ENCODE measurements around the gene PBX3. TPM values are rescaled to one million over a fixed set of nuclear protein-coding genes. Genes with fewer than 3 reads are reported as not detected.

Gene PBX3
- total RNA-seq, 1 experiment from 2014 or later = 46.0 TPM

DNA sequence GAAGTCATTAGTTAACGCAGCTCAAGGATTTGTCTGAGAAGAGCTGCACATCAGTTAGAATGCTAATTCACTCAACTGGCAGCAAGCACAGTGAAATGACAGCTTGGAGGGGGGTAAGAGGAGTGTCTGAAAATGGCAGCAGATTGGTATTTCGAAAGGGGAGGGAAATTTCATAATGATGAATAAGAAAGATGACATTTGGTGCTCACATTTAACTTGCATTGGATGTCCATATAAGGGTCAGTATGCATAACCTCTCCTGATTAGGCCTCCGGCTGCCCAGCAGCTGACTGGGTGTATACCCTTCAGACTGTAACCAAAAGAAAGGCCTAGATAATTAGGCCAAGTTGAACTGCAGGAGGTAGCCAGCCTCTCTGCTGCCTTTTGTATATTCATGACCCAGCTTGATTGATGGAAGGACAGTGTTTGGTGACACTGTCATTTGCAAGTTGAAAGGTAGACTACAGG lies 131.0 kb downstream of the PBX3 start:
- H3K4me3 Mint-ChIP-seq = no peak overlapping the region
- H3K79me1 ChIP-seq (ENCODE audit: insufficient read depth, low read depth, low read length, poor library complexity, severe bottlenecking) = no peaks in the 10 kb centered on the region
- H3K23ac ChIP-seq (ENCODE audit: insufficient read length, low read depth, low read length) = no peak overlapping the region
- no peaks in the 10 kb centered on the region for H3K27me3 ChIP-seq (ENCODE audit: insufficient read depth, low read length)
- TF ChIP-seq, protein P1, sequence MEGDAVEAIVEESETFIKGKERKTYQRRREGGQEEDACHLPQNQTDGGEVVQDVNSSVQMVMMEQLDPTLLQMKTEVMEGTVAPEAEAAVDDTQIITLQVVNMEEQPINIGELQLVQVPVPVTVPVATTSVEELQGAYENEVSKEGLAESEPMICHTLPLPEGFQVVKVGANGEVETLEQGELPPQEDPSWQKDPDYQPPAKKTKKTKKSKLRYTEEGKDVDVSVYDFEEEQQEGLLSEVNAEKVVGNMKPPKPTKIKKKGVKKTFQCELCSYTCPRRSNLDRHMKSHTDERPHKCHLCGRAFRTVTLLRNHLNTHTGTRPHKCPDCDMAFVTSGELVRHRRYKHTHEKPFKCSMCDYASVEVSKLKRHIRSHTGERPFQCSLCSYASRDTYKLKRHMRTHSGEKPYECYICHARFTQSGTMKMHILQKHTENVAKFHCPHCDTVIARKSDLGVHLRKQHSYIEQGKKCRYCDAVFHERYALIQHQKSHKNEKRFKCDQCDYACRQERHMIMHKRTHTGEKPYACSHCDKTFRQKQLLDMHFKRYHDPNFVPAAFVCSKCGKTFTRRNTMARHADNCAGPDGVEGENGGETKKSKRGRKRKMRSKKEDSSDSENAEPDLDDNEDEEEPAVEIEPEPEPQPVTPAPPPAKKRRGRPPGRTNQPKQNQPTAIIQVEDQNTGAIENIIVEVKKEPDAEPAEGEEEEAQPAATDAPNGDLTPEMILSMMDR (conservative IDR thresholded peaks at IDR 0.05) = no peak
- no peak overlapping the region for H3K4me2 ChIP-seq (ENCODE audit: insufficient read depth, insufficient read length, low read length)
- no peak overlapping the region for H3K27ac ChIP-seq (ENCODE audit: insufficient read length, low read depth, low read length)
- H3K27ac Mint-ChIP-seq = peak overlapping the region in 1 of 3 experiments; percentile 26; a peak in 2 of 7 replicates
- H2AK5ac ChIP-seq (ENCODE audit: insufficient read length, low read length) = no peak overlapping the region
- H2AFZ ChIP-seq (ENCODE audit: low read length) = no peak overlapping the region
- H3K9me3 Mint-ChIP-seq = no peaks in the 10 kb centered on the region
- H3K36me3 Mint-ChIP-seq (ENCODE audit: insufficient read depth in 1 of 3, low read depth in 3 of 3) = no peaks in the 10 kb centered on the region; a peak in 1 of 7 replicates
- H2BK12ac ChIP-seq (ENCODE audit: insufficient read length, low read depth, low read length) = no peak overlapping the region
- H3K27me3 Mint-ChIP-seq (ENCODE audit: low read depth) = no peaks in the 10 kb centered on the region
- H3K9me3 ChIP-seq (ENCODE audit: control insufficient read depth, low read depth, low read length) = no peaks in the 10 kb centered on the region
- DNase-seq = no peak
- H3T11ph ChIP-seq (ENCODE audit: low read length) = no peak overlapping the region
- no peaks in the 10 kb centered on the region for H4K20me1 ChIP-seq (ENCODE audit: control insufficient read depth, insufficient read depth, insufficient read length)
- no peak overlapping the region for H3K9ac ChIP-seq (ENCODE audit: extremely low read depth, insufficient read length, low read length)
- no peak overlapping the region for H2BK120ac ChIP-seq (ENCODE audit: low read depth, low read length, poor library complexity, severe bottlenecking)
- H3K4ac ChIP-seq (ENCODE audit: low read depth, low read length) = no peak overlapping the region
- H4K8ac ChIP-seq (replicated peaks; ENCODE audit: insufficient read length, low read depth, low read length) = no peak overlapping the region
- peaks cover 6% of the 10 kb centered on the region; the same call in 1 of the 2 replicates for H3K4me1 ChIP-seq (ENCODE audit: insufficient read depth, low read length)
- H2BK15ac ChIP-seq (ENCODE audit: low read depth, low read length) = no peak overlapping the region
- H2BK20ac ChIP-seq (ENCODE audit: low read depth, low read length, poor library complexity, severe bottlenecking) = no peak overlapping the region
- H3K14ac ChIP-seq (ENCODE audit: insufficient read depth, low read length) = no peak overlapping the region
- H3K18ac ChIP-seq (ENCODE audit: insufficient read length, low read depth, low read length) = no peak overlapping the region
- WGBS (ENCODE audit: extremely low coverage, insufficient read length, low lambda C conversion rate) = no CpG with 5 or more reads among the region's 3 CpGs
- peaks cover 26 to 28% of the 10 kb centered on the region in 2 experiments for H3K4me1 Mint-ChIP-seq
- no peaks in the 10 kb centered on the region; the same call in 1 of the 2 replicates for H3K79me2 ChIP-seq (ENCODE audit: insufficient read depth, low read length)
- no peak overlapping the region for H4K91ac ChIP-seq (ENCODE audit: insufficient read length, low read depth, low read length)
- no peak overlapping the region for H2BK5ac ChIP-seq (ENCODE audit: insufficient read length, low read length)
- H3K56ac ChIP-seq (ENCODE audit: insufficient read length, low read depth, low read length) = no peak overlapping the region
- H4K5ac ChIP-seq (ENCODE audit: insufficient read length, low read depth, low read length) = no peak overlapping the region
- no peaks in the 10 kb centered on the region for H3K23me2 ChIP-seq (ENCODE audit: insufficient read length, low read depth, low read length, poor library complexity, severe bottlenecking)
